Heart left ventricle (tissue), 16 donors: Measurements from ENCODE around the gene ZNF714. TPM values are rescaled to one million over a fixed set of nuclear protein-coding genes. Genes with fewer than 3 reads are reported as not detected.

Experiments
- ATAC-seq, 4 donors: fragments of 200-7000 bp; cut with Tn5 transposase; one replicate each; pipeline ENCODE4 v1.9.1; 2020 to 2022; ENCODE audit warnings: moderate library complexity in 4 of 4, mild to moderate bottlenecking in 3 of 4, moderate number of reproducible peaks in 1 of 4
- DNase-seq, 5 donors: peaks; one replicate each; pipeline ENCODE4 v3.0.0-alpha.2; 2020
- H3K27ac ChIP-seq, 12 donors: fragments of 200-600 bp; sonication (generic) in 4 of 12; one replicate each; pipeline versions ENCODE4 v1.5.0 to v1.8.0; 2016 to 2022; ENCODE audit warnings: mild to moderate bottlenecking in 2 of 12
- H3K27me3 ChIP-seq, 9 donors: fragments of 200-600 bp; sonication (generic) in 2 of 9; one replicate each; pipeline versions ENCODE4 v1.5.1 to v1.8.0; 2016 to 2022; ENCODE audit warnings: mild to moderate bottlenecking in 3 of 9
- H3K36me3 ChIP-seq, 9 donors: fragments of 200-600 bp; sonication (generic) in 2 of 9; one replicate each; pipeline versions ENCODE4 v1.5.0 to v1.8.0; 2018 to 2022; ENCODE audit warnings: mild to moderate bottlenecking in 2 of 9
- H3K4me1 ChIP-seq, 12 donors: fragments of 200-600 bp; sonication (generic) in 4 of 12; one replicate each; pipeline versions ENCODE4 v1.5.0 to v1.8.0; 2016 to 2022; ENCODE audit warnings: mild to moderate bottlenecking in 3 of 12
- H3K4me3 ChIP-seq, 12 donors: fragments of 200-600 bp; sonication (generic) in 4 of 12; one replicate each; pipeline versions ENCODE4 v1.5.0 to v1.8.0; 2017 to 2022; ENCODE audit warnings: mild to moderate bottlenecking in 9 of 12, moderate library complexity in 4 of 12
- H3K9me3 ChIP-seq, 12 donors: fragments of 200-600 bp; sonication (generic) in 4 of 12; one replicate each; pipeline versions ENCODE4 v1.5.0 to v1.8.0; 2016 to 2022; ENCODE audit warnings: mild to moderate bottlenecking in 1 of 12
- CTCF ChIP-seq, 12 donors: fragments of 200-600 bp; sonication (generic) in 4 of 12; IDR thresholded peaks; one replicate each; pipeline versions ENCODE4 v1.5.0 to v1.8.0; 2018 to 2022; ENCODE audit warnings: antibody characterized with exemption in 12 of 12, mild to moderate bottlenecking in 5 of 12
- POLR2A ChIP-seq, 2 donors: fragments of 450-650 bp; IDR thresholded peaks; one replicate each; pipeline ENCODE4 v1.6.1; 2017; ENCODE audit warnings: antibody characterized with exemption in 2 of 2, mild to moderate bottlenecking in 2 of 2, moderate library complexity in 2 of 2
- WGBS, 4 donors: extraction: QIAGEN DNeasy Blood & Tissue Kit in 2 of 4; methylation state at CpG; one replicate each; pipeline versions ENCODE4 v1.1.5 to v1.1.7; 2013 to 2018; 5-methylcytosine and 5-hydroxymethylcytosine counted together
- intact Hi-C, 10 donors: fragments of 100-400 bp; cut with DNase I; formaldehyde crosslinking; loops; one replicate each; pipeline versions ENCODE4 v1.11.1 to v1.14.2; 2022
- polyA plus RNA-seq, 2 donors: library from polyadenylated mRNA; stranded (reverse); fragments of 200-250 nt; gene quantifications; one replicate each; pipeline ENCODE4 v1.2.3, GENCODE V29; 2013
- total RNA-seq, 9 donors: library from RNA; depleted of rRNA in 2 of 9; stranded (reverse); fragments of >200 nt in 2 of 9; fragmentation: NEBNext Ultra II Directional in 3 of 9; extraction: Animal tissue kit (Norgen Biotek cat#: 25700) in 3 of 9; gene quantifications; one replicate each; pipeline versions ENCODE4 v1.1.0 to v1.2.4, GENCODE V29; 2016 to 2023
- donor health status: ischemic (EF 13 %, LVEDD 7.1; RV severe dilation, severe dysfunction).
- donor health status: healthy with polysubstance abuse.
- donor health status: DM: no; HTN: yes; CAD: no.
- donor health status: DM: no; HTN: no; CAD: no.
- donor health status: ischemic (EF 25% LVEDD 6.9; RV normal size, moderate dysfunction).
- donor health status: ischemic (EF 25% LVEDD 5.7; RV mildly dilated, moderate dysfunction).
- donor health status: healthy.
- donor health status: DM: yes; HTN: yes; CAD: no.
- donor health status: ischemic (EF 35%, LVEDD 5.7; RV mildly dilated, moderate dysfunction).
- donor health status: nonischemic (EF 11% LVEDD 7.7; RV severe dilation, severe dysfunction).
- donor health status: DM: yes; HTN: yes; CAD: no.
- donor health status: PGD.
- donor health status: ischemic (EF 29% LVEDD 5.4; RV normal size, mild dysfunction).
- donor health status: nonischemic (EF 23%, LVEDD 6.1; RV moderate dilation, normal function).

The ZNF714 gene
- total and polyA plus RNA-seq, 11 donors, result 1.1 to 5.6 (median 3.2) TPM

GRCh38 chr19:21101521-21102242 lies 19.7 kb downstream of the ZNF714 start:
- ATAC-seq, result no peak
- H3K4me3 ChIP-seq, result no peak overlapping the region
- no peak for DNase-seq
- no peaks in the 10 kb centered on the region for H3K4me1 ChIP-seq
- no peak overlapping the region for H3K27ac ChIP-seq
- no peaks in the 10 kb centered on the region for H3K27me3 ChIP-seq
- H3K36me3 ChIP-seq, result peaks cover 0 to 38% (median 9%) of the 10 kb centered on the region in 9 donors
- intact Hi-C loops, result no loop called here
- WGBS, 4 donors, result 69 to 76% (median 75%) methylated on average over 2 of the region's 2 CpGs
- TF ChIP-seq CTCF (IDR thresholded peaks at IDR 0.05), result no peak
- TF ChIP-seq POLR2A (IDR thresholded peaks at IDR 0.05), result no peak
- no peaks in the 10 kb centered on the region for H3K9me3 ChIP-seq

GRCh38 chr19:21109116-21109515 lies 27.1 kb downstream of the ZNF714 start:
- no peak for TF ChIP-seq CTCF (IDR thresholded peaks at IDR 0.05)
- no peak for TF ChIP-seq POLR2A (IDR thresholded peaks at IDR 0.05)
- H3K36me3 ChIP-seq, result peaks cover 0 to 21% (median 0%) of the 10 kb centered on the region in 9 donors
- intact Hi-C loops, result no loop called here
- no peaks in the 10 kb centered on the region for H3K4me1 ChIP-seq
- no peak overlapping the region for H3K4me3 ChIP-seq
- no peak overlapping the region for H3K27ac ChIP-seq
- DNase-seq, result no peak
- no peak for ATAC-seq
- H3K9me3 ChIP-seq, result peaks cover 0 to 20% (median 2%) of the 10 kb centered on the region in 12 donors
- H3K27me3 ChIP-seq, result no peaks in the 10 kb centered on the region

- no peak for ATAC-seq
Measured at GRCh38 chr19:21110183-21110582, 28.2 kb downstream of the ZNF714 start.

GRCh38 chr19:21115430-21115829 lies 33.4 kb downstream of the ZNF714 start:
- H3K27ac ChIP-seq, result no peak overlapping the region
- no peak for TF ChIP-seq POLR2A (IDR thresholded peaks at IDR 0.05)
- TF ChIP-seq CTCF (IDR thresholded peaks at IDR 0.05), result no peak
- ATAC-seq, result no peak
- no peak overlapping the region for H3K4me3 ChIP-seq
- H3K36me3 ChIP-seq, result peaks cover 0 to 36% (median 16%) of the 10 kb centered on the region in 9 donors
- intact Hi-C loops, result no loop called here
- H3K27me3 ChIP-seq, result no peaks in the 10 kb centered on the region
- no peaks in the 10 kb centered on the region for H3K4me1 ChIP-seq
- H3K9me3 ChIP-seq, result peaks cover 0 to 42% (median 12%) of the 10 kb centered on the region in 12 donors
- no peak for DNase-seq

More at GRCh38 chr19:21110183-21110582, 28.2 kb downstream of the ZNF714 start:
- Histone ChIP-seq H3K27me3 (no peaks in the 10 kb centered on the region), H3K27ac (no peak overlapping the region), H3K9me3 (peaks cover 0 to 31% (median 12%) of the 10 kb centered on the region in 12 donors), H3K4me3 (no peak overlapping the region), H3K36me3 (peaks cover 0 to 21% (median 0%) of the 10 kb centered on the region in 9 donors), H3K4me1 (no peaks in the 10 kb centered on the region)
- 94 to 100% (median 96%) methylated on average over 1 of the region's 1 CpG for WGBS, 4 donors
- DNase-seq, result no peak
- TF ChIP-seq CTCF (IDR thresholded peaks at IDR 0.05), result no peak
- TF ChIP-seq POLR2A (IDR thresholded peaks at IDR 0.05), result no peak
- intact Hi-C loops, result no loop called here
